Aortic smooth muscle cell (primary cell): Measurements from ENCODE around the gene NKD2. TPM values are rescaled to one million over a fixed set of nuclear protein-coding genes. Genes with fewer than 3 reads are reported as not detected.

Experiments
- total RNA-seq: library from RNA; depleted of rRNA; stranded (reverse); fragments of >200 nt; gene quantifications from 2 replicates; pipeline ENCODE4 v1.2.3, GENCODE V29; 2014

The NKD2 gene, protein sequence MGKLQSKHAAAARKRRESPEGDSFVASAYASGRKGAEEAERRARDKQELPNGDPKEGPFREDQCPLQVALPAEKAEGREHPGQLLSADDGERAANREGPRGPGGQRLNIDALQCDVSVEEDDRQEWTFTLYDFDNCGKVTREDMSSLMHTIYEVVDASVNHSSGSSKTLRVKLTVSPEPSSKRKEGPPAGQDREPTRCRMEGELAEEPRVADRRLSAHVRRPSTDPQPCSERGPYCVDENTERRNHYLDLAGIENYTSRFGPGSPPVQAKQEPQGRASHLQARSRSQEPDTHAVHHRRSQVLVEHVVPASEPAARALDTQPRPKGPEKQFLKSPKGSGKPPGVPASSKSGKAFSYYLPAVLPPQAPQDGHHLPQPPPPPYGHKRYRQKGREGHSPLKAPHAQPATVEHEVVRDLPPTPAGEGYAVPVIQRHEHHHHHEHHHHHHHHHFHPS
- total RNA-seq = 0.13 and 3.7 TPM in 2 replicates

GRCh38 chr5:1008451-1009358, at the start of gene NKD2:
NKD2 (plus strand) TSS chr5:1008802; CDS start chr5:1009058, 256 bp downstream.

Other genes with a start within 250 kb of the NKD2 start
- gene ZDHHC11B, start 224.1 kb upstream of the NKD2 start, total RNA-seq = 0.26 TPM in 1 of 2 replicates, not detected in the other
- 5.3 and 5.9 TPM in 2 replicates for gene ZDHHC11, start 157.8 kb upstream of the NKD2 start, total RNA-seq
- gene BRD9, start 116.0 kb upstream of the NKD2 start, total RNA-seq = 36.7 and 44.0 TPM in 2 replicates
- gene TRIP13, start 115.9 kb upstream of the NKD2 start, total RNA-seq = 14.2 and 26.2 TPM in 2 replicates
- gene SLC12A7, start 103.3 kb downstream of the NKD2 start, total RNA-seq = 12.4 and 13.9 TPM in 2 replicates
- not detected in 2 replicates for gene SLC6A19, start 192.8 kb downstream of the NKD2 start, total RNA-seq
- not detected in 2 replicates for gene SLC6A18, start 216.6 kb downstream of the NKD2 start, total RNA-seq